Measurements from ENCODE around the gene ENAH. TPM values are rescaled to one million over a fixed set of nuclear protein-coding genes. Genes with fewer than 3 reads are reported as not detected.
"Not testable (repeated sequence)": the region's sequence is repeated elsewhere in the genome, so short reads cannot be mapped to it uniquely, and the experiment has no call there.

Gene ENAH
- total RNA-seq, 2 donors from 2014 or later: 43.5 to 63.7 TPM

GRCh38 chr1:225664762-225665161 is 11.8 kb upstream of the ENAH start:
- no peaks in the 10 kb centered on the region for H3K4me1 ChIP-seq
- H3K27ac ChIP-seq: no peak overlapping the region
- no peak for DNase-seq
- no peak overlapping the region for H3K9ac ChIP-seq (ENCODE audit: low read depth in 2 of 2, low read length in 2 of 2)
- intact Hi-C loops (cut with DNase I): no loop called here
- H3K36me3 ChIP-seq: no peaks in the 10 kb centered on the region
- no peak overlapping the region for H3K4me3 ChIP-seq
- H3K27me3 ChIP-seq: no peaks in the 10 kb centered on the region
- TF ChIP-seq, protein P1, sequence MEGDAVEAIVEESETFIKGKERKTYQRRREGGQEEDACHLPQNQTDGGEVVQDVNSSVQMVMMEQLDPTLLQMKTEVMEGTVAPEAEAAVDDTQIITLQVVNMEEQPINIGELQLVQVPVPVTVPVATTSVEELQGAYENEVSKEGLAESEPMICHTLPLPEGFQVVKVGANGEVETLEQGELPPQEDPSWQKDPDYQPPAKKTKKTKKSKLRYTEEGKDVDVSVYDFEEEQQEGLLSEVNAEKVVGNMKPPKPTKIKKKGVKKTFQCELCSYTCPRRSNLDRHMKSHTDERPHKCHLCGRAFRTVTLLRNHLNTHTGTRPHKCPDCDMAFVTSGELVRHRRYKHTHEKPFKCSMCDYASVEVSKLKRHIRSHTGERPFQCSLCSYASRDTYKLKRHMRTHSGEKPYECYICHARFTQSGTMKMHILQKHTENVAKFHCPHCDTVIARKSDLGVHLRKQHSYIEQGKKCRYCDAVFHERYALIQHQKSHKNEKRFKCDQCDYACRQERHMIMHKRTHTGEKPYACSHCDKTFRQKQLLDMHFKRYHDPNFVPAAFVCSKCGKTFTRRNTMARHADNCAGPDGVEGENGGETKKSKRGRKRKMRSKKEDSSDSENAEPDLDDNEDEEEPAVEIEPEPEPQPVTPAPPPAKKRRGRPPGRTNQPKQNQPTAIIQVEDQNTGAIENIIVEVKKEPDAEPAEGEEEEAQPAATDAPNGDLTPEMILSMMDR (IDR thresholded peaks at IDR 0.05): no peak
- no peaks in the 10 kb centered on the region for H3K9me3 ChIP-seq

- Histone ChIP-seq H3K4me1 (no peaks in the 10 kb centered on the region), H3K27ac (no peak overlapping the region), H3K9ac (ENCODE audit: low read depth in 2 of 2, low read length in 2 of 2) (no peak overlapping the region), H3K9me3 (no peaks in the 10 kb centered on the region), H3K36me3 (no peaks in the 10 kb centered on the region), H3K27me3 (no peaks in the 10 kb centered on the region), H3K4me3 (no peak overlapping the region)
- no peak for DNase-seq
- TF ChIP-seq, protein P1 (IDR thresholded peaks at IDR 0.05): no peak
- intact Hi-C loops (cut with DNase I): no loop called here
Measured at GRCh38 chr1:225662155-225662554, 9.2 kb upstream of the ENAH start.

DNA sequence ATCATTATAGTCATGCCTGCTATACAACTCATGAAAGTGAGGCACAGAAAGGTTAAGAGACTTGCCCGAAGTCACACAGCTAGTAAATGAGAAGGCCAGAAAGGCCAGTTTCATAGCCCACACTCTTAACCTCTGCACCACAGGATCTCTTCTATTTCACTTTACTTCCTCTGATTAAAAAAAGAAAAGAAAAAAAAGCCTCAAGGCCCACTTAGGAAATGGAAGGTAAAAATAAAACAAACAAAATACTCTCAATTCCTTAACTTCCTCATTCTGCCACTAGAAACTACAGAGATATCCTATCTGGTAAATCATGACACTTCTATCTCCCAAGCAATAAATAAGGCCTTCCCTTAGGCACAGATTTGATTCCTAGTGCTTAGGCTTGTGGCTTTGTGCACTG is 7.6 kb upstream of the ENAH start:
- Histone ChIP-seq H3K9ac (ENCODE audit: low read depth in 2 of 2, low read length in 2 of 2) (no peak overlapping the region), H3K9me3 (no peaks in the 10 kb centered on the region), H3K4me1 (no peaks in the 10 kb centered on the region), H3K36me3 (no peaks in the 10 kb centered on the region), H3K27ac (no peak overlapping the region), H3K27me3 (no peaks in the 10 kb centered on the region), H3K4me3 (no peak overlapping the region)
- no peak for DNase-seq
- intact Hi-C loops (cut with DNase I): no loop called here
- TF ChIP-seq, protein P1 (IDR thresholded peaks at IDR 0.05): no peak

GRCh38 chr1:225658041-225658440 is 5.1 kb upstream of the ENAH start:
- TF ChIP-seq, protein P1 (IDR thresholded peaks at IDR 0.05): no peak
- no peak for DNase-seq
- Histone ChIP-seq H3K4me1 (no peaks in the 10 kb centered on the region), H3K9me3 (no peaks in the 10 kb centered on the region), H3K36me3 (no peaks in the 10 kb centered on the region), H3K27me3 (no peaks in the 10 kb centered on the region), H3K9ac (ENCODE audit: low read depth in 2 of 2, low read length in 2 of 2) (no peak overlapping the region), H3K27ac (peak overlapping the region; percentile 49), H3K4me3 (no peak overlapping the region)
- intact Hi-C loops (cut with DNase I): loop anchor here (10.0 kb wide), 1 partner anchor 173 kb away; no protein-coding TSS in a partner anchor

DNA sequence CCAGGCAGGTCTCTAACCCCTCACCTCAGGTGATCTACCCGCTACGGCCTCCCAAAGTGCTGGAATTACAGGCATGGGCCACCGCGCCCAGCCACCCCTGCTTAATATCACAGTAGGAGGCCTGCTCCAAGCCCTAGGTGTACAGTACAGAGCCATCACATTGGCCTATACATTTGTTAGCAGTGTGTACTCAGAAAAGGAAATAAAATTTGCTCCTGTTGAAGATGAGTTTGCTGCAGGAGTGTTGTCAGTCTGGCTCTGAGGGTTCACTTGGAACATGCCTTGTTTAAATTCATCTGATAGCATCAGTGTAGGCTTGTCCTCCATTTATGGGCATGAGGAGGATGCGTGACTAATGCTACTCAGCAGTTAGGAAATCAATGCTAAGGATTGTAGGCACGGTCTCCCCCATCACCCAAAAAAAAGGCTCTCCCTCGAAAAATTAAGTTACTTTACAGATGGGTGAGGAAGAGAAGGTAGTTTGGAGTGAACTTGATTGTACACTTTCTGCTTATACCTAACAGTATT is 4.6 kb upstream of the ENAH start:
- TF ChIP-seq, protein P1 (IDR thresholded peaks at IDR 0.05): no peak
- H3K27ac ChIP-seq: peak overlapping the region; percentile 49
- no peak overlapping the region for H3K9ac ChIP-seq (ENCODE audit: low read depth in 2 of 2, low read length in 2 of 2)
- DNase-seq: no peak
- no peaks in the 10 kb centered on the region for H3K9me3 ChIP-seq
- no peaks in the 10 kb centered on the region for H3K27me3 ChIP-seq
- no peaks in the 10 kb centered on the region for H3K4me1 ChIP-seq
- no peak overlapping the region for H3K4me3 ChIP-seq
- no peaks in the 10 kb centered on the region for H3K36me3 ChIP-seq
- intact Hi-C loops (cut with DNase I): loop anchor here (10.0 kb wide), 1 partner anchor 173 kb away; no protein-coding TSS in a partner anchor

DNA sequence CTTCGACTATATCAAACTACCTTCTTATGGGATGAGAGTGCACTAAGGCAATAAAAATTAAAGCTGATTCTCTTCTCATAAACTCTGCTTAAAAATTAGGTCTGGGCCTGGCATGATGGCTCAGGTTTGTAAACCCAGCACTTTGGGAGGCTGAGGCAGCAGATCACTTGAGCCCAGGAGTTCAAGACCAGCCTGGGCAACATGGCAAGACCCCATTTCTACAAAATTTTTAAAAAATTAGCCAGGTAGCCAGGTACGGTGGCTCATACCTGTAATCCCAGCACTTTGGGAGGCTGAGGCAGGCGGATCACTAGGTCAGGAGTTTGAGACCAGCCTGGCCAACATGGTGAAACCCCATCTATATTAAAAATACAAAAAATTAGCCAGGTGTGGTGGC is 3.3 kb upstream of the ENAH start:
- not testable (repeated sequence) for H3K9ac ChIP-seq (ENCODE audit: low read depth in 2 of 2, low read length in 2 of 2); H3K4me1 ChIP-seq
- intact Hi-C loops (cut with DNase I): loop anchor here (10.0 kb wide), 1 partner anchor 171 kb away; no protein-coding TSS in a partner anchor

More for the DNA sequence above, 3.3 kb upstream of the ENAH start:
- H3K4me3 ChIP-seq, DNase-seq, H3K9me3 ChIP-seq, H3K36me3 ChIP-seq, H3K27me3 ChIP-seq: not testable (repeated sequence)
- peak overlapping the region; percentile 49 for H3K27ac ChIP-seq

Measured in colonic mucosa (tissue), 4 donors.